GM19193 (cell line): Measurements from ENCODE around the gene ZHX3.

Source experiments
- POLR2A ChIP-seq: IDR thresholded peaks from 4 replicates; pipeline ENCODE4 v1.6.1; 2011; ENCODE audit not compliant: insufficient read depth, insufficient read length; ENCODE audit errors: extremely low read depth

Gene ZHX3

DNA sequence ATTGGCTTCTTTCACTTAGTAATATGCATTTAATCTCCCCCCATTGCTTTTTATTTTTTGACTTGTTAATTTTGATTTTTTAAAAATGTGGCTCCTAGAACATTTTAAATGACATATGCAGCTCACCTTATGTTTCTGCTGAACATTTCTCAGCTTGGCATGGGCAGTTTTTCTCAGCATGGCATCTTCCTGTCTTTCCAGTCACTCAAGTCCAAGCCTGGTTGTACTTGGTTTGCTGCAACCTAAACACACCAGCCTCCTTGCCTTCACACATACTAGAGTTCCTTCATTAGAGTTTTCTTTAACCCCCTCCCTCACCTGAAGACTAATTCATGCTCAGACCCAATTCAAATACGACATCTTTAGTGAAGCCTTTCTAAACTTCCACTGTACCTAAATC, 86.4 kb downstream of the ZHX3 start:
- no peak for TF ChIP-seq POLR2A

DNA sequence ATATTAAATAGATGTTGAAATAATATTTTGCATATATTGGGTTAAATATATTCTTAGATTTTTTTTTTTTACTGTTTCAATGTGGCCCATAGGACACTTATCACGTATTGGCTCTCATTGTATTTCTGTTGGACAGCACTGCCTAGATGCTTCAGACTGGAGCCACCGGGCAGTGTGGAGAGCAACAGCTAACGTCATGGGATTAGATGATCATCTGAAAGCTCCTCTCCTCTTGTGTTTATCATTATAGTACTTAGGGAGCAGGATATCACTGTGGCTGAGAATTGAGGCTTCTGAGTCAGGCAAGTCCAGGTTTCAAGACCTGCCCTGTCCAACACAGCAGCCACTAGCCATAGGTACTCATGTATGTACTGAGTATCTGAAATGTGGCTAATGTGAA, 87.4 kb downstream of the ZHX3 start:
- no peak for TF ChIP-seq POLR2A

DNA sequence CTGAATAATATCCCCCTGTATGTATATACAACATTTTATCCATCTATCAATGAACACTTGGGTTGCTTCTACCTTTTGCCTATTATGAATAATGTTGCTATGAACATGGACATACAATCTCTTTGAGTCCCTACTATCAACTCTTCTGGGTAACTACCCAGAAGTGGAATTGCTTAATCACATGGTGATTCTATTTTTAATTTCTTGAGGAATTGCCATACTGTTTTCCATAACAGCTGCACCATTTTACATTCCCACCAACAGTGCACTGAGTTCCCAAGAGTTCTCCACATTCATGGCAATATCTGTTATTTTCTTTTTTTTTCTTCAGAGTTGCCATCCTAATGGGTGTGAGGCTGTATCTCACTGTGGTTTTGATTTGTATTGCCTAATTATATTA, 88.3 kb downstream of the ZHX3 start:
- no peak for TF ChIP-seq POLR2A

DNA sequence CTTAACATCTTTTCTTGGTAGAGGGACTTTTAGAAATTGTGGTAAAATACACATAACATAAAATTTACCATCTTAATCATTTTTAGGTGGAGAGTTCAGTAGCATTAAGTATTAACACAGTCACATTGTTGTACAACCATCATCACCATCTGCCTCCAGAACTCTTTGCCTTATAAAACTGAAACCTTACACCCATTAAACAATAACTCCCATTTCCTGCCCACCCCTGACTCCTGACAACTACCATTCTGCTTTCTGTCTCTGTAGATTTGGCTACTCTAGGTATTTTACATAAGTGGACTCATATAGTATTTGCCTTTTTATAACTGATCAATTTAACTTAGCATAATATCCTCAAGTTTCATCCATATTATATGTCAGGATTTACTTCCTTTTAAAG, 88.7 kb downstream of the ZHX3 start:
- TF ChIP-seq POLR2A = no peak

DNA sequence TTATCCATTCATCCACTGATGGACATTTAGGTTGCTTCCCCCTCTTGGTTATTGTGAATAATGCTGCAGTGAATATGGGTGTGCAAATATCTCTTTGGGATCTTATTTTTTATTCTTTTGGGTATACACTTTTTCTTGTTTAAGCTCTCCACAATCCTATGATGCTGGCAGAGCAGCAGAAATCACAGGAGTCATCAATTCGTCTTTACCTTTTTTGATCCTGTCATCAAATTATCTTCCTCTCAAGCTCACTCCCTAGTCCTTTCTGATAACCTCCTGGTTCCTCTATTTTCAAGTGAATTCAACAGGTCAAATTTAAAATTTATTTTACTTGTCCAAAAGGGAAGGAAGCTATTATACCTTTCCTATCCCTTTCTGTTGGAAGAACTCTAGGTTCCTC, 91.1 kb downstream of the ZHX3 start:
- TF ChIP-seq POLR2A = no peak

DNA sequence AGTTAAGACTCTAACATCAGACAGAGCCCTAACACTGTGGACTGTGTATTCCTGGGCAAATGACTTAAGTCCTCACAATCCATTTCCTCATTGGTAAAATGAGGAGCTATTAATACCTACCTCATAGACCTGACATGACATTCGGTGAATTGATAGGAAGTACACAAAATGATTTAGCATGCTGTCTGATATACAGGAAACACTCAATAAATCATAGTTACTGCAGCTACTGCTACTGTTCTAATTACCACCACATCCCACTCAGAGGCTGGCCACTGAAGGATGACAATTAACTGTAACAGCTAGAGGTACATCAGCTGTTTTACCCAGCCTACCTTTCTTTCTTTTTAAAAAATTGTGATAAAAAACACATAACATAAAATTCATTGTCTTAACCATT, 92.4 kb downstream of the ZHX3 start:
- TF ChIP-seq POLR2A = no peak

DNA sequence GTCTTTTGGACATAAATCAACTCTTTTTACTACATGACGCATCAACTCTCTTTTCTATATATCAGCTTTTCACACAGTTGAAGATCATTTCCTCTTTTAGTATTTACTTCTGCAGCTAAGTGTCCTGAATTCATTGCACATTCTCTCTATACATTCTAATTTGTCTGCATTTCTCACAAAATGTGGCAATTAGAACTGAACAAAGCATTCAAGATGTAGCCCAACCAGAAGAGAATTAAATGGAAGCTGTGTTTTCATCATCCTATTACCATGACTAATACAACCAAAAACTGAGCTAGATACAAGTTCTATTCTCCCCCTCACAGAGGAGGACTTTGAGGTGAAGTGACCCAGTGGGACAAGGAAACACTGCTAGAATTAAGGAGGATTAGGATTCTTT, 93.2 kb downstream of the ZHX3 start:
- no peak for TF ChIP-seq POLR2A

DNA sequence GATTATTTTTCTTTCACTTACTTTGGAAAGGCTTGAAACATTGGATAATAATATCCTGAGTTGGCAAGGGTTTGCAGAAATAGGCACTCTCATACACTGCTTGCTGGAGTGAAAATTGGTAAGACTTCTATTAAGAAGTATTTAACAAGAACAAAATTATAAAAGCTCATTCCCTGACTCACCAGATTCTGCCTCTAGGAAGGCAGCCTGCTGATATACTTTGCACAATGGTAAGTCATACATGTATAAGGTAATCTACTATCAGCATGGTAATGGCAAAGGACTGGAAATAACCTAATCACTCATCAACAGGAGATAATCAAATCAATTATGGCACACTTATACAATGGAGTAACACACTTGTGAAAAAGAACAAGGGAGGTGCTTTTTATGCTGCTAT, 94.4 kb downstream of the ZHX3 start:
- no peak for TF ChIP-seq POLR2A

DNA sequence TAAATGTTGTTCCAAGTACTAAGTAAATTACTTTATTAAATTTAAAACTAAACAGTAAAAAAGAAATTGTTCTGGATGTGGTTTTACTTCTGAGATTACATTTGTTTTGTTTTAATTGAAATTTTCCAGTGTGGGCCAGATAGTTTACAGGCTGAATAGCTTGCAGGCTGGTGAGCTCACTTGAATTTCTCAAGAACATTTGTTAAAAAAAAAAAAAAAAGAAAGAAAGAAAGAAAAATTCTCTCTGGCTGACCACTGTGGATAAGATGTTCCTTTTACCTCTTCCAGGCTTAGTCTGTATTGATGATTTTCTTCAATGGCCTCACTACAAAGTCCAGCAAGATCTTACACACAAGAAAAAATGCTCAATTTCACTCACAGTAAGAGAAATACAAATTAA, 94.8 kb downstream of the ZHX3 start:
- no peak for TF ChIP-seq POLR2A

DNA sequence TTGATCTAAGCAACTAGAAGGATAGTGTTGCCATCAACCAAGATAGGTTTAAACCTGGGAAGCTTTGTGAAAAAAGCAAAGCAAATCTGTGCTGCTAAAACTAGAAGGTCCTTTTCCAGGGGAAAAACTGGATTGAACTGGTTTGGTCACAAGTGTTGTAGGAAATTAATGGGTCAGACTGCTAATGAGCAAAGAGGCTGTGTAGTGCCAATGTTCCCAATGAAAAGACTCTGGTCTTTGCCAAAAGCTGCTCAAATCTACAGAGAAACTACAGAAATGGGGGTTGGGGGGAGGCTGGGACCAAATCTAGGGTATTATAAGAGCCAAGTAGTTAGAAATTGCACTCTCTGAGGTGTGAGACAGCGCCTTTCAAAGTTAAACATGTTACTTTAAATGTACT, 95.2 kb downstream of the ZHX3 start:
- TF ChIP-seq POLR2A = no peak

DNA sequence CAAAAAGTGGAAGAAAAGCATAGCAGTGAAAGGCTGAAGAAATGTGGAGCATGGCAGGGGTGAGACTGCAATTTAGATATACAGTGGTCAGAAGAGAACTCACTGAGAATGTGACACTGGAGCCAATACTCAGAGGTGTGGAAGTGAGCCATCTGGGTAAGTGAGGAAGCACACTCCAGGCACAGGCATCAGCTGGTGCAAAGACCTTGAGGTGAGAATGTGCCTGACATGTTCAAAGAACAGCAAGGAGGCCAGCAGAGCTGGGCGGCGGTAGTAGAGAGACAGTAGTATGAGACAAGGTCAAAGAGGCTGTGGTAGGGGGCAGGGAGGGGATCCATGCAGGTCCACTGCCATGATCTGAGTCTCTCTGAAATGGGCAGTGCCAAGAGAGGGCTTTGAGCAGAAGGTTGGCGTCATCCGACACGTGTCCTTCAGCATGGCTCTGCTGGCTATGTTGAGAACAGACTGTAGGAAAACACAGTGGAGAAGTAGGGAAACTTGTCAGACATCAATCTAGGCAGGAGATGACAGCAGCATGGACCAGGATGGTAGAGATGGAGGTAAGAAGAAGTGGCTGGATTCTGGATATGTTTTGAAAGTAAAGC, 95.8 kb downstream of the ZHX3 start:
- no peak for TF ChIP-seq POLR2A

DNA sequence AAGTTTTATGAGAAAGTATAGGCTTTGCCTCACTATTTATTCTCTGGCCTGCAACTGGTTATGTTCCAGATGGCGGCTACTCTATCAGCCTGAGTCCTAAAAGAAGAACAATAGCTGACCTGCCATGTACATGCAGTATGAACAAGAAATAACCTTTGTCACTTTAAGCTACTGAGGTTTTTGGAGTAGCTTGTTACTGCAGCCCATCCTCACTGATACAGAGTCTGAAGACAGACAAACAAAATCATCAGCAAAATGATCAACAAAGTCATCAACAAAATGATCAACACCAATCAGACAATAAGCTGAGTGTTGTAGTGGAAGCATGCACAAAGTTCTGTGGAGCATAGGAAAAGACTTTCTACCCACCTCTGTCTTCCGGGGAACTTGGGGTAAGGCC, 97.7 kb downstream of the ZHX3 start:
- TF ChIP-seq POLR2A = no peak

DNA sequence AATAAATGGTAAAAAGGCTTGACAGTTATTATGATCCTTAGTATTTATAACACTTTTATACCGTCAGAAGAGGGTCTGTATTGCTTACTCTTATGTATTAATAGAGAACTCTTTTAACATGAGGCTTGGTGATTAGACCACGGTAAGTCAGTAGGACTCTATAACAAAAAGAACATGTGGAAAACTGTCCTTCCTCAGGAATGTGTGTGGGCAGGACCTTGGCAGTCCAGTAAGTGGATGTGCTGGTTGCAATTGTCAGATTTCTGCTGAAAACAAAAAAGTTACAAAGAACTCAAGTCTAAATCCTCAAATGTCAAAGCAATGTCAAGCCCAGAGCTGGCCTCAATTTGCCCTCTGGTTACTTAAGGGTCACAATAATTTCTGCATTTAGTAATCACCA, 99.1 kb downstream of the ZHX3 start:
- TF ChIP-seq POLR2A = no peak

DNA sequence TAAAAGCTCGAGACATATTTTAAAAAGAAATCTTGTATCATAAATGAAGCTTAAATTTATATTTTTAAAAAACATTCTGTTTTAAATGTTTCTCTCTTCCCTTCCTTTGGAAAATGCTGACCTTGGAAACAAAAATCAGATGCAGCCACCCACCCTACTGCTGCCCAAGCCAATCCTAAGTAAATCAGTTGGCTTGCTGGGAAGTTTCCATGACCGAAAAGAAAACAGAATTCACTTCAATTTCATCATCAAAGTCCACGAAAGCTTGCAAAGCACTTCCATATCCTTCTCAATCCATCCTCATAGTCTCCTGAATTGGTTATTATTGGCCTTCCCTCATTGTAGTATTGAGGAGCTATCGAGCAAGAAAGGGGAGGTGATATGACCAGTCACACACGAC, 100.1 kb downstream of the ZHX3 start:
- TF ChIP-seq POLR2A = no peak

DNA sequence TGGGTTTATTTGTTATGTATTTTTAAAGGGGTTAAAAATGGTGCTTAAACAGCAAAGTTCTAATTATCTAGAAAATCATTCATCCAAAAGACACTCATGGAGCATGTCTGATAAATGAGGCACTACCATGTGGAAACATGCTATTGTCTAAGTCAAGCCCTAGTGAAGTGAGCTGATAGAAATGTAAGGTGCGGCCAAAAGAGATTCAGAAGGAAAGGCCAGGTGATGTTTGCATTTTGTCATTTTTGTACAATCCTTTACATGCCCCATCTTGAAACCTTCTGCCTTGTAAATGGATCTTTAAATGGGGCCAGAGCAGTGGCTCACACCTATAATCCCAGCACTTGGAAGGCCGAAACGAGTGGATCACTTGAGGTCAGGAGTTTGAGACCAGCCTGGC, 102.9 kb downstream of the ZHX3 start:
- no peak for TF ChIP-seq POLR2A

DNA sequence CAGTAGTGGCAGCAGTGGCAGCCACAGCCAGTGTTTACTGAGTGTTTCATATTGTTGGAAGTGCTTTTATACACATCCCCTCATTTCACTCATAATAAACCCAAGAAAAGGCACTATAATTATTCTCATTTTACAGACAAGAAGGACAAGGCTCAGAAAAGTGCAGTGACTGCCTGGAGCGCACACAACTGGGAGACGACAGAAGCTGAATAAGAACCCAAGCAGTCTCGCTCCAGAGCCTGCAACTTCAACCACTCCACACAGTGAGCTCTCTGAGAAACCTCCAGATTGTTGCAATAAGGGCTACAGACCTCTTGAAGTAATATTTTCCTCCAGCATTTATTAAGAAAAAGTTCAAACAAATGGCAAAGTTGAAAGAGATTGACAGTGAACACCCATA, 103.3 kb downstream of the ZHX3 start:
- TF ChIP-seq POLR2A = no peak

DNA sequence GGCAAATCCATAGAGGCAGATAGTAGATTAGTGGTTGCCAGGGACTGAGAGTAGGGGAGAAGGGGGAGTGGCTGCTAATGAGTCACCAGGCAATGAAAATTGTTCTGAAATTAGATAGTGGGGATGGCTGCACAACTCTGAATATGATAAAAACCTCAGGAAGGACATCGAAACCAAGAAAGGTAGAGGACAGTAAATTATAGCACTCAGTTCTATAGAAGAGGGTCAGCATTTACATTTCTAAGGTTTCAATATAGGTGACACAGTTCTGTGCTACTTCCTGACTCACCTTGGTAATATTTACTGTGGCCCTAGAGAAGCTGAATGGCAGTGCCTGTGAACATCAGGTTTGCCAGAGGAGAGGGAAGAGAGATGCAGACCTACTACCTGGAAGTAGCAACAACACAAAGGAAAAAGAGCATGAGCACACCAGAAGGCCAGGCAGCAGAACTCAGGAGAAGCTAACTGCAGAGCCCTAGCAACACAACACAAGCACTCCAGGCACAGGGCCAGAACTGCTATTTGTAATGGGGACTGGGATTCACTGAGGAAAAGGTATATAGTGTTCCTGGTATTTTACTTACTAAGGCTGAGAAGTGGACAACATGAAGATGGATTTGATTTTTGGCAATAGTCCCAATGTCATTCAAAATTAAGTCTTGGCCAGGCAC, 104.2 kb downstream of the ZHX3 start:
- no peak for TF ChIP-seq POLR2A

DNA sequence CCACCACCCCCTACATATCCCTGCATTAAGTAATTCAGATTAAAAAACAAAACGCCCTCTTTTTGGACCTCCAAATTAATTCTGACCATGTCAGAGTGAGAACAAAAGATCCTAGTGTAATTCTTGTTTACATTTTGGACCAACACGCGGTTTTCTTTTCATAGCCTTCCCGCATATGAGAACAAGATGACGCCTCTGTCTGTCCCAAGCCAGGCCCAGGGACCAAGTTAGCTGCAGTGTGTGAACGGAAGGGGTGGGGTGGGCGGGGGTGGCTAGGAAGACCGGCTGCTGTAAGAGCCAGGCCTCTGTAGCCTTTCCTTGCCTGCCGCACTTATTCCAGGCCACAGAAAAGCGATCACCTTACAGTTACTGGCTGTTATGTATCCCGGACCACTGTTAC, 112.2 kb downstream of the ZHX3 start:
- no peak for TF ChIP-seq POLR2A
